ENCODE results near the gene GJD2.

- no peak for TF ChIP-seq CTCF (conservative IDR thresholded peaks at IDR 0.05; ENCODE audit: low read length)
- no peak for TF ChIP-seq EZH2phosphoT487 (IDR thresholded peaks at IDR 0.05; ENCODE audit: borderline replicate concordance)
Observed at GRCh38 chr15:34802803-34803750, 48.3 kb upstream of the GJD2 start.

Measured in Loucy (cell line).